Measurements from ENCODE around the gene BATF.

GRCh38 chr14:75491376-75491978 is 30.8 kb upstream of the BATF start:
- TF ChIP-seq, protein P1, sequence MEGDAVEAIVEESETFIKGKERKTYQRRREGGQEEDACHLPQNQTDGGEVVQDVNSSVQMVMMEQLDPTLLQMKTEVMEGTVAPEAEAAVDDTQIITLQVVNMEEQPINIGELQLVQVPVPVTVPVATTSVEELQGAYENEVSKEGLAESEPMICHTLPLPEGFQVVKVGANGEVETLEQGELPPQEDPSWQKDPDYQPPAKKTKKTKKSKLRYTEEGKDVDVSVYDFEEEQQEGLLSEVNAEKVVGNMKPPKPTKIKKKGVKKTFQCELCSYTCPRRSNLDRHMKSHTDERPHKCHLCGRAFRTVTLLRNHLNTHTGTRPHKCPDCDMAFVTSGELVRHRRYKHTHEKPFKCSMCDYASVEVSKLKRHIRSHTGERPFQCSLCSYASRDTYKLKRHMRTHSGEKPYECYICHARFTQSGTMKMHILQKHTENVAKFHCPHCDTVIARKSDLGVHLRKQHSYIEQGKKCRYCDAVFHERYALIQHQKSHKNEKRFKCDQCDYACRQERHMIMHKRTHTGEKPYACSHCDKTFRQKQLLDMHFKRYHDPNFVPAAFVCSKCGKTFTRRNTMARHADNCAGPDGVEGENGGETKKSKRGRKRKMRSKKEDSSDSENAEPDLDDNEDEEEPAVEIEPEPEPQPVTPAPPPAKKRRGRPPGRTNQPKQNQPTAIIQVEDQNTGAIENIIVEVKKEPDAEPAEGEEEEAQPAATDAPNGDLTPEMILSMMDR (IDR thresholded peaks at IDR 0.05), result no peak
- TF ChIP-seq REST (IDR thresholded peaks at IDR 0.05; ENCODE audit: low read depth, low read length) (no peak), TEAD4 (IDR thresholded peaks at IDR 0.05; ENCODE audit: borderline replicate concordance, insufficient read depth) (no peak), TCF12 (IDR thresholded peaks at IDR 0.05) (no peak), FOXJ3 (CRISPR knock-in tag; IDR thresholded peaks at IDR 0.05) (no peak), ZBTB33 (IDR thresholded peaks at IDR 0.05; ENCODE audit: borderline replicate concordance, low read depth) (no peak), TAF1 (IDR thresholded peaks at IDR 0.05; ENCODE audit: borderline replicate concordance, low read depth, low read length) (no peak), SIN3A (IDR thresholded peaks at IDR 0.05; ENCODE audit: borderline replicate concordance, low read depth, low read length) (no peak), CHD2 (IDR thresholded peaks at IDR 0.05; ENCODE audit: low read length, partially characterized antibody) (no peak), PBX3 (IDR thresholded peaks at IDR 0.05) (no peak)
